SK-N-SH treated with all-trans-retinoic acid at 6 μM for 48 hours (cell line): ENCODE data around the gene SUOX.
"Not testable (repeated sequence)": the region's sequence is repeated elsewhere in the genome, so short reads cannot be mapped to it uniquely, and the experiment has no call there.

Source experiments
- ATAC-seq: fragments of 200-7000 bp; cut with Tn5 transposase; 3 replicates; pipeline ENCODE4 v1.9.1; 2020; ENCODE audit warnings: mild to moderate bottlenecking, moderate library complexity
- ARNTL ChIP-seq: fragments of 450-650 bp; formaldehyde crosslinking; IDR thresholded peaks from 2 replicates; pipeline ENCODE4 v1.5.0; 2020; ENCODE audit warnings: low read depth, mild to moderate bottlenecking, moderate library complexity, borderline replicate concordance
- BACH2 ChIP-seq: fragments of 250-450 bp; sonication (Bioruptor Pico); IDR thresholded peaks from 2 replicates; pipeline ENCODE4 v1.9.0; 2021; ENCODE audit warnings: mild to moderate bottlenecking, borderline replicate concordance
- CSDC2 ChIP-seq: fragments of 250-450 bp; sonication (Bioruptor Pico); IDR thresholded peaks from 2 replicates; pipeline ENCODE4 v1.5.0; 2020; ENCODE audit warnings: mild to moderate bottlenecking, moderate library complexity
- CSRNP3 ChIP-seq: fragments of 250-450 bp; sonication (Bioruptor Pico); IDR thresholded peaks from 2 replicates; pipeline ENCODE4 v1.5.1; 2021; ENCODE audit warnings: mild to moderate bottlenecking, moderate library complexity
- ESRRG ChIP-seq: fragments of 250-450 bp; sonication (Bioruptor Pico); IDR thresholded peaks from 2 replicates; pipeline ENCODE4 v1.6.1; 2021; ENCODE audit warnings: mild to moderate bottlenecking
- GLIS3 ChIP-seq: fragments of 250-450 bp; sonication (Bioruptor Pico); IDR thresholded peaks from 2 replicates; pipeline ENCODE4 v1.5.0; 2020; ENCODE audit warnings: mild to moderate bottlenecking, moderate library complexity
- ISL1 ChIP-seq: fragments of 250-450 bp; sonication (Bioruptor Pico); IDR thresholded peaks from 2 replicates; pipeline ENCODE4 v2.1.2; 2022; ENCODE audit warnings: mild to moderate bottlenecking, moderate library complexity
- PATZ1 ChIP-seq: fragments of 250-450 bp; sonication (Bioruptor Pico); IDR thresholded peaks from 2 replicates; pipeline ENCODE4 v1.8.0; 2020; ENCODE audit warnings: mild to moderate bottlenecking, moderate library complexity, borderline replicate concordance
- POU6F1 ChIP-seq: fragments of 250-450 bp; sonication (Bioruptor Pico); IDR thresholded peaks from 2 replicates; pipeline ENCODE4 v1.8.0; 2021; ENCODE audit warnings: low read depth, mild to moderate bottlenecking, moderate library complexity, borderline replicate concordance
- SNAI2 ChIP-seq: fragments of 250-450 bp; sonication (Bioruptor Pico); IDR thresholded peaks from 2 replicates; pipeline ENCODE4 v1.5.0; 2020; ENCODE audit warnings: mild to moderate bottlenecking, moderate library complexity
- TCF4 ChIP-seq: fragments of 250-450 bp; sonication (Bioruptor Pico); IDR thresholded peaks from 2 replicates; pipeline ENCODE4 v1.8.0; 2021; ENCODE audit warnings: mild to moderate bottlenecking, moderate library complexity, borderline replicate concordance
- TOX ChIP-seq: fragments of 250-450 bp; sonication (Bioruptor Pico); IDR thresholded peaks from 2 replicates; pipeline ENCODE4 v1.8.0; 2021; ENCODE audit warnings: mild to moderate bottlenecking, moderate library complexity, borderline replicate concordance
- TSHZ2 ChIP-seq: fragments of 250-450 bp; sonication (Bioruptor Pico); IDR thresholded peaks from 2 replicates; pipeline ENCODE4 v1.5.0; 2020; ENCODE audit warnings: mild to moderate bottlenecking, moderate library complexity
- ZC3H10 ChIP-seq: fragments of 250-450 bp; sonication (Bioruptor Pico); IDR thresholded peaks from 2 replicates; pipeline ENCODE4 v1.5.1; 2021; ENCODE audit warnings: mild to moderate bottlenecking, moderate library complexity
- ZFP3 ChIP-seq: fragments of 250-450 bp; sonication (Bioruptor Pico); IDR thresholded peaks from 2 replicates; pipeline ENCODE4 v1.5.0; 2020; ENCODE audit warnings: mild to moderate bottlenecking, moderate library complexity
- ZFP30 ChIP-seq: fragments of 450-650 bp; formaldehyde crosslinking; IDR thresholded peaks from 2 replicates; pipeline ENCODE4 v1.5.0; 2022; ENCODE audit warnings: mild to moderate bottlenecking, moderate library complexity
- ZNF565 ChIP-seq: fragments of 450-650 bp; formaldehyde crosslinking; conservative IDR thresholded peaks from 2 replicates; pipeline ENCODE4 v1.5.0; 2020; ENCODE audit warnings: low read depth, mild to moderate bottlenecking, moderate library complexity
- ZNF70 ChIP-seq: fragments of 450-650 bp; formaldehyde crosslinking; IDR thresholded peaks from 2 replicates; pipeline ENCODE4 v1.5.0; 2020; ENCODE audit warnings: mild to moderate bottlenecking, moderate library complexity

Gene SUOX

GRCh38 chr12:56040963-56041551, 44.0 kb downstream of the SUOX start:
- ATAC-seq: peak; percentile 33
- no peak for TF ChIP-seq ISL1
- TF ChIP-seq SNAI2: no peak
- TF ChIP-seq BACH2 (CRISPR knock-in tag): no peak
- TF ChIP-seq ZNF70 (CRISPR knock-in tag): no peak
- TF ChIP-seq ZC3H10: no peak
- no peak for TF ChIP-seq ESRRG (CRISPR knock-in tag)
- TF ChIP-seq TCF4 (CRISPR knock-in tag): no peak
- no peak for TF ChIP-seq ZFP30
- no peak for TF ChIP-seq POU6F1 (CRISPR knock-in tag)
- TF ChIP-seq CSDC2: no peak
- TF ChIP-seq ZFP3 (CRISPR knock-in tag): no peak
- no peak for TF ChIP-seq ARNTL (CRISPR knock-in tag)
- no peak for TF ChIP-seq CSRNP3 (CRISPR knock-in tag)
- TF ChIP-seq TSHZ2 (CRISPR knock-in tag): no peak
- TF ChIP-seq GLIS3 (CRISPR knock-in tag): no peak
- TF ChIP-seq ZNF565 (CRISPR knock-in tag): no peak
- no peak for TF ChIP-seq PATZ1
- TF ChIP-seq TOX (CRISPR knock-in tag): no peak

GRCh38 chr12:56041552-56042429, 44.7 kb downstream of the SUOX start, which contains the start of gene RPS26:
RPS26 (plus strand) TSS chr12:56041918; CDS start chr12:56042167, 249 bp downstream.
- TF ChIP-seq PATZ1 (0 out of 2 replicates have a peak, but pooled peaks have one; percentile 42), ISL1 (no peak), ZFP30 (peak; percentile 35; the same call in 1 of the 2 replicates), POU6F1 (CRISPR knock-in tag) (no peak; the same call in 1 of the 2 replicates), TSHZ2 (CRISPR knock-in tag) (0 out of 2 replicates have a peak, but pooled peaks have one; percentile 10), CSRNP3 (CRISPR knock-in tag) (peak; percentile 50; the same call in 1 of the 2 replicates), TCF4 (CRISPR knock-in tag) (peak; percentile 39; the same call in 1 of the 2 replicates)
- ATAC-seq: peak; percentile 94

- ATAC-seq: not testable (repeated sequence)
Measured at GRCh38 chr12:56042430-56042813, 45.3 kb downstream of the SUOX start.
